NK-92 (cell line): ENCODE results near the gene RSRP1.

ENCODE experiments used
- DNase-seq: peaks from one replicate; lab custom pipeline; 2025; ENCODE audit not compliant: unreplicated experiment; lab: John Stamatoyannopoulos, UW

The RSRP1 gene

DNA sequence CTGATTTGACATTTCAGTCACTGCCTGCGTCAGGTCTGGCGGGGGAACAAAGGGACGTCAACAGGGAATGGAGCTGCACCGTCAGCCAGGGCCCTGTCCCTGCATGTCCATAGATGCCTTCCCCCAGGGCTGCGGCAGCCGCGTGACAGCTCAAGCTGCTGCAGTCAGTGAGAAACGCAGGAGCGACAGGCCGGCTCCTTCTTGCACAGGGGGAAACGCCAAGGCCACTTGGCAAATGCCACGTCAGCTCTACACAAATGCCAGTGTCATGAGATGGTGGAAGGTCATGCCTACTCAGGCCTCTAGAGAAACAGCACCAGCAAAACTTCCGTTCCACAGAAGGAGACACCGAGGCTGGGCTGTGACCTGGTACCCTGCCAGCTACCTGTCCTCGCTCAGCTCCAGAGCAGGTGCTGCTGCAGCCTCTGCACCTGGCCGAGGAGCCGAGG is 52.7 kb downstream of the RSRP1 start:
- no peak for DNase-seq

DNA sequence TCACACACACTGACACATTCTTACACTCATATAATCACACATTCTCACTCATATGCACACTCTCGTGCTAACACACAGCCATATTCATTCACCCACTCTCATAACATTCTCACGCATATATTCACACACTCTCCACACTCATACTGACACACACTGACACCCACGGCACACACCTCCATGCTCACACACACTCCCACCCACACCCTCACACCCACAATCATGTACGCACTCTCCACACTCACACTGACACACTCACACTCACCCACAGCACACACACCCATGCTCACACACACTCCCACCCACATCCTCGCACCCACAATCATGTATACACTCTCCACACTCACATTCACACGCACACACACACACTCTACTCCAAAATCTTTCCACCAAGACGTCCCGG is 53.2 kb downstream of the RSRP1 start:
- no peak for DNase-seq

DNA sequence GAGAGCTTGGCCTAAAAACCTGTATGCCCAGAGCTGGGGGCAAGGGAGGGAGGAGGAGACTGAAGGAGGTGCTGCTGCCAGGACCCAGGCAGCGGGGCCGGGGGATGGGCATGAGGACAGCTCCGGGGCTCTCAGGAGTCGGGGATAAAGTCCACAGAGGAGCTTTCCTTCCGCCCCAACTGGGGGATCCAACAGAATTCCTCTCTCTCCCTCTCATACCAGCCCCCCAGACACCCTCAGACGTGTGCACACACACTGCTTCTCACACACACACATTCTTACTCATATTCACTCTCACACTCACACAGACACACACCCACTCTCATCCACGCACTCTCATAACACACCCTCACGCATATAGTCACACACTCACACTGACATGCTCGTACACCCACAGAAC is 54.0 kb downstream of the RSRP1 start:
- no peak for DNase-seq
